OCI-LY3 (cell line): ENCODE results near the gene C9orf50.
A peak's percentile ranks its signal among the peaks of the same experiment; 100 is the strongest.

Experiments used
- H2AFZ ChIP-seq: fragments of 200-600, 300-600 bp; shearing (Covaris generic); 2 replicates; pipeline ENCODE4 v1.6.0; 2014; ENCODE audit warnings: antibody characterized with exemption, low read depth, low read length
- H3K27ac ChIP-seq: fragments of 200-600, 300-600 bp; sonication (generic); 2 replicates; pipeline ENCODE4 v1.5.1; 2014; ENCODE audit warnings: mild to moderate bottlenecking, low read length, moderate library complexity, mixed read lengths
- H3K27me3 ChIP-seq: fragments of 200-600, 300-600 bp; sonication (generic); 2 replicates; pipeline ENCODE4 v1.6.1; 2014; ENCODE audit warnings: low read depth, low read length, mixed read lengths
- H3K36me3 ChIP-seq: fragments of 200-600, 300-600 bp; sonication (generic); replicated peaks from 2 replicates; pipeline ENCODE3; 2014; ENCODE audit warnings: low read depth, low read length, mixed read lengths
- H3K4me1 ChIP-seq: fragments of 300-600, 200-600 bp; sonication (generic); 2 replicates; pipeline ENCODE4 v1.6.1; 2014; ENCODE audit warnings: low read length, mixed read lengths
- H3K4me2 ChIP-seq: fragments of 200-600, 300-600 bp; sonication (generic); 2 replicates; pipeline ENCODE4 v1.6.1; 2014; ENCODE audit warnings: low read length, mixed read lengths
- H3K4me3 ChIP-seq: fragments of 300-600, 200-600 bp; sonication (generic); 2 replicates; pipeline ENCODE4 v1.5.1; 2014; ENCODE audit warnings: antibody characterized with exemption, mild to moderate bottlenecking, low read length, moderate library complexity
- H3K79me2 ChIP-seq: fragments of 300-600, 200-600 bp; shearing (Covaris generic); 2 replicates; pipeline ENCODE4 v1.6.1; 2014; ENCODE audit warnings: mild to moderate bottlenecking, low read length, mixed read lengths
- H3K9ac ChIP-seq: fragments of 300-600, 200-600 bp; shearing (Covaris generic); 2 replicates; pipeline ENCODE4 v1.6.0; 2014; ENCODE audit warnings: mild to moderate bottlenecking, low read length, moderate library complexity
- H3K9me3 ChIP-seq: fragments of 200-600, 300-600 bp; shearing (Covaris generic); 2 replicates; pipeline ENCODE4 v1.6.1; 2014; ENCODE audit warnings: low read length, mixed read lengths; ENCODE audit not compliant: insufficient read depth
- H4K20me1 ChIP-seq: fragments of 200-600, 300-600 bp; sonication (generic); 2 replicates; pipeline ENCODE4 v1.6.1; 2016; ENCODE audit warnings: low read length, mixed read lengths; ENCODE audit not compliant: insufficient read depth
- CTCF ChIP-seq: fragments of 200-600, 300-600 bp; sonication (generic); IDR thresholded peaks from 2 replicates; pipeline ENCODE4 v1.5.1; 2014; ENCODE audit warnings: antibody characterized with exemption, low read length, low read depth
- EZH2phosphoT487 ChIP-seq: fragments of 200-600 bp; shearing (Covaris generic); IDR thresholded peaks from 2 replicates; pipeline ENCODE4 v1.6.1; 2018; ENCODE audit warnings: antibody characterized with exemption, mixed run types, low read depth

C9orf50 gene

GRCh38 chr9:129568560-129569501 is 52.1 kb downstream of the C9orf50 start:
- Histone ChIP-seq H3K27me3 (no peaks in the 10 kb centered on the region), H4K20me1 (no peaks in the 10 kb centered on the region), H3K9me3 (no peaks in the 10 kb centered on the region), H3K27ac (no peak overlapping the region), H3K4me3 (peak overlapping the region; percentile 66), H3K36me3 (no peaks in the 10 kb centered on the region), H3K79me2 (no peaks in the 10 kb centered on the region), H3K4me2 (peak overlapping the region; percentile 56), H3K9ac (no peak overlapping the region), H2AFZ (no peak overlapping the region), H3K4me1 (peaks cover 5% of the 10 kb centered on the region; the same call in 1 of the 2 replicates)
- TF ChIP-seq CTCF: no peak

DNA sequence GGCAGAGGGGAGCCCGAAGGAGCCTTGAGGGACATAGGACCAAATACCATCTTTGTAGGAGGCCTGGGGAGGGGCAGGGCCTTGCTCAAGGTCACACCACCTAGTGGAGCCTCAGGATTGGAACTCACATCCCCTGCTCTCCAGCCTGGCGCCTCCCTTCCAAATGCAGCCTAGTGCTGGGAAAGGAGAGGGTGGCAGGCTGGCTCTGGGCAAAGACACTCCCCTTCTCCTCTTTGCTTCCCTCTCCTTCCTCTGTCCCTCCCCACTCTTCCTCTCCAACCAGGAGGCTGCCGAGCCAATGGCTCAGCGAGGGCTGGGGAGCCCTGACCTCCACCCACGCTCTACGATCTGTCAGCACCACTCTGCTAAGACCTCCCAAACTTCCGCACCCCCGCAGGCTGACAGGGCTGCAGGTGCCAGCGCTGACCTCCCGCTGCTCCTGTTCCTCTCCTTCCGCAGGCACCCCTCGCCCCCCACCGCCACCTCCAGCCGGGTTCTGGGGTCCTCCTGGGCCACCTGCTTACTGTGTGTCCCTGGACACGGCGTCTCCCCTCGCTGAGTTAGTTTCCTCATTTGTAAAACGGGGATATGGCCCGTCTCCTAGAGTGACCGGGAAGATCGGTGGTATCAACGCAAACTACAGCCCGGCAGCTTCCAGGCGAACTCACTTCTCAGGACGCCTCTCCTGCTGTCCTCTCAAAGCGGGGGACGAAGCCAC is 52.9 kb downstream of the C9orf50 start:
- H3K4me1 ChIP-seq: peaks cover 5% of the 10 kb centered on the region; the same call in 1 of the 2 replicates
- H3K36me3 ChIP-seq: no peaks in the 10 kb centered on the region
- TF ChIP-seq EZH2phosphoT487: no peak
- TF ChIP-seq CTCF: no peak
- H3K27ac ChIP-seq: no peak overlapping the region
- H3K4me2 ChIP-seq: peak overlapping the region; percentile 56; the same call in 1 of the 2 replicates
- H3K9me3 ChIP-seq: no peaks in the 10 kb centered on the region
- H3K9ac ChIP-seq: no peak overlapping the region
- no peak overlapping the region for H2AFZ ChIP-seq
- H3K27me3 ChIP-seq: no peaks in the 10 kb centered on the region
- no peaks in the 10 kb centered on the region for H3K79me2 ChIP-seq
- H3K4me3 ChIP-seq: 0 out of 2 replicates have a peak overlapping the region, but pooled peaks have one; percentile 66
- no peaks in the 10 kb centered on the region for H4K20me1 ChIP-seq

- H4K20me1 ChIP-seq: no peaks in the 10 kb centered on the region
- no peak overlapping the region for H3K4me2 ChIP-seq
- peaks cover 5% of the 10 kb centered on the region; the same call in 1 of the 2 replicates for H3K4me1 ChIP-seq
- no peak overlapping the region for H3K4me3 ChIP-seq
- no peak overlapping the region for H2AFZ ChIP-seq
- no peaks in the 10 kb centered on the region for H3K79me2 ChIP-seq
- H3K27me3 ChIP-seq: no peaks in the 10 kb centered on the region; the same call in 1 of the 2 replicates
- no peaks in the 10 kb centered on the region for H3K36me3 ChIP-seq
- no peak overlapping the region for H3K27ac ChIP-seq
- TF ChIP-seq EZH2phosphoT487 (no peak), CTCF (no peak)
- H3K9me3 ChIP-seq: no peaks in the 10 kb centered on the region
- no peak overlapping the region for H3K9ac ChIP-seq
These were observed 53.6 kb downstream of the C9orf50 start for GRCh38 chr9:129567329-129567728.
